ENCODE measurements around the gene NAT8L.

GRCh38 chr4:2076908-2077536 lies 17.9 kb downstream of the NAT8L start:
- TF ChIP-seq CTCF (IDR thresholded peaks at IDR 0.05; ENCODE audit: insufficient read depth, low read depth, low read length) (no peak), EZH2 (IDR thresholded peaks at IDR 0.05; ENCODE audit: insufficient read depth, low read length) (no peak)

Data from astrocyte (in vitro differentiated cells and primary cell).